ENCODE data around the gene CAMK4. TPM values are rescaled to one million over a fixed set of nuclear protein-coding genes. Genes with fewer than 3 reads are reported as not detected.

The CAMK4 gene
- total RNA-seq = 8.4 TPM

GRCh38 chr5:111223787-111224560 is at the start of gene CAMK4:
Gene CAMK4, plus strand, starts transcription at chr5:111224384. Its CDS starts 100 bp downstream, at chr5:111224484.
- DNase-seq = peak; percentile 92

GRCh38 chr5:111183064-111183463 is 41.1 kb upstream of the CAMK4 start:
- no peak for DNase-seq

- no peak for DNase-seq
These were observed 37.1 kb upstream of the CAMK4 start for GRCh38 chr5:111187079-111187478.

- DNase-seq = no peak
These were observed 30.1 kb upstream of the CAMK4 start for GRCh38 chr5:111194053-111194452.

GRCh38 chr5:111194925-111195324 is 29.3 kb upstream of the CAMK4 start:
- no peak for DNase-seq

GRCh38 chr5:111197523-111197922 is 26.7 kb upstream of the CAMK4 start:
- DNase-seq = peak; percentile 14

- no peak for DNase-seq
These were observed 25.8 kb upstream of the CAMK4 start for GRCh38 chr5:111198281-111198966.

GRCh38 chr5:111200828-111201227 is 23.4 kb upstream of the CAMK4 start:
- no peak for DNase-seq

- no peak for DNase-seq
These were observed 22.5 kb upstream of the CAMK4 start for GRCh38 chr5:111201705-111202104.

- DNase-seq = no peak
These were observed 12.8 kb upstream of the CAMK4 start for GRCh38 chr5:111211341-111211740.

- no peak for DNase-seq
These were observed 10.0 kb upstream of the CAMK4 start for GRCh38 chr5:111214052-111214742.

- DNase-seq = no peak
These were observed 8.2 kb upstream of the CAMK4 start for GRCh38 chr5:111215971-111216370.

- DNase-seq = no peak
These were observed 3.0 kb upstream of the CAMK4 start for GRCh38 chr5:111221139-111221538.

GRCh38 chr5:111223101-111223786 is 940 bp upstream of the CAMK4 start:
- DNase-seq = peak; percentile 5

- peak; percentile 5 for DNase-seq
These were observed 569 bp downstream of the CAMK4 start for GRCh38 chr5:111224561-111225345.

- DNase-seq = no peak
These were observed 1.7 kb downstream of the CAMK4 start for GRCh38 chr5:111225926-111226325.

- DNase-seq = no peak
These were observed 2.4 kb downstream of the CAMK4 start for GRCh38 chr5:111226556-111226955.

GRCh38 chr5:111227226-111227782 is 3.1 kb downstream of the CAMK4 start:
- DNase-seq = no peak

- peak; percentile 68 for DNase-seq
These were observed 3.6 kb downstream of the CAMK4 start for GRCh38 chr5:111227801-111228200.

GRCh38 chr5:111228520-111229220 is 4.5 kb downstream of the CAMK4 start:
- DNase-seq = peak; percentile 37
